Epidermal melanocyte (primary cell): Measurements from ENCODE around the gene UPP2.

Experiments used
- DNase-seq: peaks from one replicate; pipeline ENCODE4 v3.0.0; 2011; ENCODE audit warnings: low spot score; ENCODE audit not compliant: insufficient read length

The UPP2 gene

GRCh38 chr2:158140201-158140600 is 38.5 kb downstream of the UPP2 start:
- DNase-seq = no peak

- no peak for DNase-seq
These were observed 40.5 kb downstream of the UPP2 start for GRCh38 chr2:158142165-158142564.

GRCh38 chr2:158142568-158143332 is 41.1 kb downstream of the UPP2 start:
- DNase-seq = no peak

- no peak for DNase-seq
These were observed 42.2 kb downstream of the UPP2 start for GRCh38 chr2:158143703-158144360.

- no peak for DNase-seq
These were observed 43.4 kb downstream of the UPP2 start for GRCh38 chr2:158144914-158145625.

- DNase-seq = no peak
These were observed 51.8 kb downstream of the UPP2 start for GRCh38 chr2:158153270-158154015.

GRCh38 chr2:158154596-158154995 is 52.9 kb downstream of the UPP2 start:
- DNase-seq = no peak

GRCh38 chr2:158172719-158173118 is 71.0 kb downstream of the UPP2 start:
- no peak for DNase-seq

- DNase-seq = no peak
These were observed 72.8 kb downstream of the UPP2 start for GRCh38 chr2:158174495-158174894.

- DNase-seq = no peak
These were observed 73.3 kb downstream of the UPP2 start for GRCh38 chr2:158174956-158175355.

GRCh38 chr2:158178646-158179045 is 77.0 kb downstream of the UPP2 start:
- DNase-seq = no peak

GRCh38 chr2:158179660-158180059 is 78.0 kb downstream of the UPP2 start:
- DNase-seq = no peak

GRCh38 chr2:158181171-158181570 is 79.5 kb downstream of the UPP2 start:
- no peak for DNase-seq

GRCh38 chr2:158182676-158183295 is 81.1 kb downstream of the UPP2 start:
- no peak for DNase-seq

GRCh38 chr2:158184001-158184400 is 82.3 kb downstream of the UPP2 start:
- DNase-seq = no peak

- no peak for DNase-seq
These were observed 83.1 kb downstream of the UPP2 start for GRCh38 chr2:158184556-158185343.
